C4-2B (cell line): ENCODE data around the gene CCDC78.

ENCODE experiments used
- ZFX ChIP-seq: fragments of 450-650 bp; IDR thresholded peaks from 2 replicates; pipeline ENCODE4 v1.6.1; 2017
- TF ChIP-seq, protein P1 (sequence below): fragments of 450-650 bp; conservative IDR thresholded peaks from 2 replicates; pipeline ENCODE4 v1.5.1; 2017; ENCODE audit warnings: mild to moderate bottlenecking

- TF ChIP-seq, protein P1, sequence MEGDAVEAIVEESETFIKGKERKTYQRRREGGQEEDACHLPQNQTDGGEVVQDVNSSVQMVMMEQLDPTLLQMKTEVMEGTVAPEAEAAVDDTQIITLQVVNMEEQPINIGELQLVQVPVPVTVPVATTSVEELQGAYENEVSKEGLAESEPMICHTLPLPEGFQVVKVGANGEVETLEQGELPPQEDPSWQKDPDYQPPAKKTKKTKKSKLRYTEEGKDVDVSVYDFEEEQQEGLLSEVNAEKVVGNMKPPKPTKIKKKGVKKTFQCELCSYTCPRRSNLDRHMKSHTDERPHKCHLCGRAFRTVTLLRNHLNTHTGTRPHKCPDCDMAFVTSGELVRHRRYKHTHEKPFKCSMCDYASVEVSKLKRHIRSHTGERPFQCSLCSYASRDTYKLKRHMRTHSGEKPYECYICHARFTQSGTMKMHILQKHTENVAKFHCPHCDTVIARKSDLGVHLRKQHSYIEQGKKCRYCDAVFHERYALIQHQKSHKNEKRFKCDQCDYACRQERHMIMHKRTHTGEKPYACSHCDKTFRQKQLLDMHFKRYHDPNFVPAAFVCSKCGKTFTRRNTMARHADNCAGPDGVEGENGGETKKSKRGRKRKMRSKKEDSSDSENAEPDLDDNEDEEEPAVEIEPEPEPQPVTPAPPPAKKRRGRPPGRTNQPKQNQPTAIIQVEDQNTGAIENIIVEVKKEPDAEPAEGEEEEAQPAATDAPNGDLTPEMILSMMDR: no peak
- no peak for TF ChIP-seq ZFX
Measured at GRCh38 chr16:761625-762513, 35.6 kb upstream of the CCDC78 start.
